Measurements from ENCODE around the gene PCA3. TPM values are rescaled to one million over a fixed set of nuclear protein-coding genes. Genes with fewer than 3 reads are reported as not detected.

PCA3 gene
- total RNA-seq, 1 experiment from 2014 or later: not detected

DNA sequence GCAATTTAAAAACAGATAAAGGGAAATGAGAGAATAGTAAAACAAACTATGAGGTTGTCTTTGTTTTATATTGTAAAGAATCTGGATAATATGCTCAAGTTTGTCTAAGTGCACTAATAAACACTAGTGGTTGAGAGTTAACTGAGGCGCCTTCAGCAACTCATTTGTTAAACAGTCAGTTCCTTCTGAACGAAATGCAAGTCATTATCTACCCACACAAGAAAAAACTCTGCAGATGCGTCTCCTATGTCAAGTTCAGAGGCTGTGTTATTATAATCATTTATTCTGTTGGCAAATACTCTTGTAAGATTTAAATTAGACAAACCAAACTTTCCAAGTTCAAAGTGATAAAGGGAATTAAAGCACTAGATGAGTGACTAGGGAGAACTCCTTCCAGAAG is 20.3 kb upstream of the PCA3 start (continued):
- TF ChIP-seq, protein P1, sequence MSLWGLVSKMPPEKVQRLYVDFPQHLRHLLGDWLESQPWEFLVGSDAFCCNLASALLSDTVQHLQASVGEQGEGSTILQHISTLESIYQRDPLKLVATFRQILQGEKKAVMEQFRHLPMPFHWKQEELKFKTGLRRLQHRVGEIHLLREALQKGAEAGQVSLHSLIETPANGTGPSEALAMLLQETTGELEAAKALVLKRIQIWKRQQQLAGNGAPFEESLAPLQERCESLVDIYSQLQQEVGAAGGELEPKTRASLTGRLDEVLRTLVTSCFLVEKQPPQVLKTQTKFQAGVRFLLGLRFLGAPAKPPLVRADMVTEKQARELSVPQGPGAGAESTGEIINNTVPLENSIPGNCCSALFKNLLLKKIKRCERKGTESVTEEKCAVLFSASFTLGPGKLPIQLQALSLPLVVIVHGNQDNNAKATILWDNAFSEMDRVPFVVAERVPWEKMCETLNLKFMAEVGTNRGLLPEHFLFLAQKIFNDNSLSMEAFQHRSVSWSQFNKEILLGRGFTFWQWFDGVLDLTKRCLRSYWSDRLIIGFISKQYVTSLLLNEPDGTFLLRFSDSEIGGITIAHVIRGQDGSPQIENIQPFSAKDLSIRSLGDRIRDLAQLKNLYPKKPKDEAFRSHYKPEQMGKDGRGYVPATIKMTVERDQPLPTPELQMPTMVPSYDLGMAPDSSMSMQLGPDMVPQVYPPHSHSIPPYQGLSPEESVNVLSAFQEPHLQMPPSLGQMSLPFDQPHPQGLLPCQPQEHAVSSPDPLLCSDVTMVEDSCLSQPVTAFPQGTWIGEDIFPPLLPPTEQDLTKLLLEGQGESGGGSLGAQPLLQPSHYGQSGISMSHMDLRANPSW (CRISPR knock-in tag; conservative IDR thresholded peaks at IDR 0.05; ENCODE audit: low read depth): no peak
- TF ChIP-seq ZNF671 (CRISPR knock-in tag; IDR thresholded peaks at IDR 0.05): no peak
- TF ChIP-seq, protein P2, sequence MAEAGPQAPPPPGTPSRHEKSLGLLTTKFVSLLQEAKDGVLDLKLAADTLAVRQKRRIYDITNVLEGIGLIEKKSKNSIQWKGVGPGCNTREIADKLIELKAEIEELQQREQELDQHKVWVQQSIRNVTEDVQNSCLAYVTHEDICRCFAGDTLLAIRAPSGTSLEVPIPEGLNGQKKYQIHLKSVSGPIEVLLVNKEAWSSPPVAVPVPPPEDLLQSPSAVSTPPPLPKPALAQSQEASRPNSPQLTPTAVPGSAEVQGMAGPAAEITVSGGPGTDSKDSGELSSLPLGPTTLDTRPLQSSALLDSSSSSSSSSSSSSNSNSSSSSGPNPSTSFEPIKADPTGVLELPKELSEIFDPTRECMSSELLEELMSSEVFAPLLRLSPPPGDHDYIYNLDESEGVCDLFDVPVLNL (CRISPR knock-in tag; IDR thresholded peaks at IDR 0.05; ENCODE audit: borderline replicate concordance, low read depth): no peak
- TF ChIP-seq ZNF416 (CRISPR knock-in tag; IDR thresholded peaks at IDR 0.05): no peak
- TF ChIP-seq, protein P3, sequence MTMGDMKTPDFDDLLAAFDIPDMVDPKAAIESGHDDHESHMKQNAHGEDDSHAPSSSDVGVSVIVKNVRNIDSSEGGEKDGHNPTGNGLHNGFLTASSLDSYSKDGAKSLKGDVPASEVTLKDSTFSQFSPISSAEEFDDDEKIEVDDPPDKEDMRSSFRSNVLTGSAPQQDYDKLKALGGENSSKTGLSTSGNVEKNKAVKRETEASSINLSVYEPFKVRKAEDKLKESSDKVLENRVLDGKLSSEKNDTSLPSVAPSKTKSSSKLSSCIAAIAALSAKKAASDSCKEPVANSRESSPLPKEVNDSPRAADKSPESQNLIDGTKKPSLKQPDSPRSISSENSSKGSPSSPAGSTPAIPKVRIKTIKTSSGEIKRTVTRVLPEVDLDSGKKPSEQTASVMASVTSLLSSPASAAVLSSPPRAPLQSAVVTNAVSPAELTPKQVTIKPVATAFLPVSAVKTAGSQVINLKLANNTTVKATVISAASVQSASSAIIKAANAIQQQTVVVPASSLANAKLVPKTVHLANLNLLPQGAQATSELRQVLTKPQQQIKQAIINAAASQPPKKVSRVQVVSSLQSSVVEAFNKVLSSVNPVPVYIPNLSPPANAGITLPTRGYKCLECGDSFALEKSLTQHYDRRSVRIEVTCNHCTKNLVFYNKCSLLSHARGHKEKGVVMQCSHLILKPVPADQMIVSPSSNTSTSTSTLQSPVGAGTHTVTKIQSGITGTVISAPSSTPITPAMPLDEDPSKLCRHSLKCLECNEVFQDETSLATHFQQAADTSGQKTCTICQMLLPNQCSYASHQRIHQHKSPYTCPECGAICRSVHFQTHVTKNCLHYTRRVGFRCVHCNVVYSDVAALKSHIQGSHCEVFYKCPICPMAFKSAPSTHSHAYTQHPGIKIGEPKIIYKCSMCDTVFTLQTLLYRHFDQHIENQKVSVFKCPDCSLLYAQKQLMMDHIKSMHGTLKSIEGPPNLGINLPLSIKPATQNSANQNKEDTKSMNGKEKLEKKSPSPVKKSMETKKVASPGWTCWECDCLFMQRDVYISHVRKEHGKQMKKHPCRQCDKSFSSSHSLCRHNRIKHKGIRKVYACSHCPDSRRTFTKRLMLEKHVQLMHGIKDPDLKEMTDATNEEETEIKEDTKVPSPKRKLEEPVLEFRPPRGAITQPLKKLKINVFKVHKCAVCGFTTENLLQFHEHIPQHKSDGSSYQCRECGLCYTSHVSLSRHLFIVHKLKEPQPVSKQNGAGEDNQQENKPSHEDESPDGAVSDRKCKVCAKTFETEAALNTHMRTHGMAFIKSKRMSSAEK (CRISPR knock-in tag; IDR thresholded peaks at IDR 0.05; ENCODE audit: borderline replicate concordance): no peak
- TF ChIP-seq, protein P4, sequence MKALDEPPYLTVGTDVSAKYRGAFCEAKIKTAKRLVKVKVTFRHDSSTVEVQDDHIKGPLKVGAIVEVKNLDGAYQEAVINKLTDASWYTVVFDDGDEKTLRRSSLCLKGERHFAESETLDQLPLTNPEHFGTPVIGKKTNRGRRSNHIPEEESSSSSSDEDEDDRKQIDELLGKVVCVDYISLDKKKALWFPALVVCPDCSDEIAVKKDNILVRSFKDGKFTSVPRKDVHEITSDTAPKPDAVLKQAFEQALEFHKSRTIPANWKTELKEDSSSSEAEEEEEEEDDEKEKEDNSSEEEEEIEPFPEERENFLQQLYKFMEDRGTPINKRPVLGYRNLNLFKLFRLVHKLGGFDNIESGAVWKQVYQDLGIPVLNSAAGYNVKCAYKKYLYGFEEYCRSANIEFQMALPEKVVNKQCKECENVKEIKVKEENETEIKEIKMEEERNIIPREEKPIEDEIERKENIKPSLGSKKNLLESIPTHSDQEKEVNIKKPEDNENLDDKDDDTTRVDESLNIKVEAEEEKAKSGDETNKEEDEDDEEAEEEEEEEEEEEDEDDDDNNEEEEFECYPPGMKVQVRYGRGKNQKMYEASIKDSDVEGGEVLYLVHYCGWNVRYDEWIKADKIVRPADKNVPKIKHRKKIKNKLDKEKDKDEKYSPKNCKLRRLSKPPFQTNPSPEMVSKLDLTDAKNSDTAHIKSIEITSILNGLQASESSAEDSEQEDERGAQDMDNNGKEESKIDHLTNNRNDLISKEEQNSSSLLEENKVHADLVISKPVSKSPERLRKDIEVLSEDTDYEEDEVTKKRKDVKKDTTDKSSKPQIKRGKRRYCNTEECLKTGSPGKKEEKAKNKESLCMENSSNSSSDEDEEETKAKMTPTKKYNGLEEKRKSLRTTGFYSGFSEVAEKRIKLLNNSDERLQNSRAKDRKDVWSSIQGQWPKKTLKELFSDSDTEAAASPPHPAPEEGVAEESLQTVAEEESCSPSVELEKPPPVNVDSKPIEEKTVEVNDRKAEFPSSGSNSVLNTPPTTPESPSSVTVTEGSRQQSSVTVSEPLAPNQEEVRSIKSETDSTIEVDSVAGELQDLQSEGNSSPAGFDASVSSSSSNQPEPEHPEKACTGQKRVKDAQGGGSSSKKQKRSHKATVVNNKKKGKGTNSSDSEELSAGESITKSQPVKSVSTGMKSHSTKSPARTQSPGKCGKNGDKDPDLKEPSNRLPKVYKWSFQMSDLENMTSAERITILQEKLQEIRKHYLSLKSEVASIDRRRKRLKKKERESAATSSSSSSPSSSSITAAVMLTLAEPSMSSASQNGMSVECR (CRISPR knock-in tag; IDR thresholded peaks at IDR 0.05; ENCODE audit: borderline replicate concordance): no peak
- TF ChIP-seq, protein P5, sequence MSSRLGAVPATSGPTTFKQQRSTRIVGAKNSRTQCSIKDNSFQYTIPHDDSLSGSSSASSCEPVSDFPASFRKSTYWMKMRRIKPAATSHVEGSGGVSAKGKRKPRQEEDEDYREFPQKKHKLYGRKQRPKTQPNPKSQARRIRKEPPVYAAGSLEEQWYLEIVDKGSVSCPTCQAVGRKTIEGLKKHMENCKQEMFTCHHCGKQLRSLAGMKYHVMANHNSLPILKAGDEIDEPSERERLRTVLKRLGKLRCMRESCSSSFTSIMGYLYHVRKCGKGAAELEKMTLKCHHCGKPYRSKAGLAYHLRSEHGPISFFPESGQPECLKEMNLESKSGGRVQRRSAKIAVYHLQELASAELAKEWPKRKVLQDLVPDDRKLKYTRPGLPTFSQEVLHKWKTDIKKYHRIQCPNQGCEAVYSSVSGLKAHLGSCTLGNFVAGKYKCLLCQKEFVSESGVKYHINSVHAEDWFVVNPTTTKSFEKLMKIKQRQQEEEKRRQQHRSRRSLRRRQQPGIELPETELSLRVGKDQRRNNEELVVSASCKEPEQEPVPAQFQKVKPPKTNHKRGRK (CRISPR knock-in tag; IDR thresholded peaks at IDR 0.05; ENCODE audit: borderline replicate concordance): no peak
- no peak for TF ChIP-seq RELA (CRISPR knock-in tag; IDR thresholded peaks at IDR 0.05; ENCODE audit: borderline replicate concordance)

DNA sequence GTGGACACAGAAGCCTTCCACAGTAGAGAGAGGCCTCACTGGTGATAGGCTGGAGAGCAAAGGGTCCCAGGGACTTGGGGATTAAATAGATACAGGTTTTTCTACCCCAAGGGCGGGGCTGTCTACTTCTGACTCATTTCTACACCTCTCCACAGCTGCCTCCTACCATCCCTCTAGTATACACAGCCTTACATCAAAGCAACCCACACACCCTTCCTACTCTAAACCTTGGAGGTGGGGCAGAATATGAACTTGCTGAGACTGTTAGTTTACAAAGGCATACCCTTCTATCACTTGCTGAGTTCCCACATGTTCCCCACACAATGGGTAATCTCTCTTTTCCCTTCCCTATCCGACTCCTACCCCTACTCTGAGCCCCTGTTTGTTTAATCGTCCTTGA is 19.9 kb upstream of the PCA3 start:
- peaks cover 3% of the 10 kb centered on the region; the same call in 1 of the 2 replicates for H3K36me3 Mint-ChIP-seq
- peaks cover 14% of the 10 kb centered on the region for H3K9me3 Mint-ChIP-seq
- no peak overlapping the region for H3K27ac Mint-ChIP-seq
- H3K27me3 Mint-ChIP-seq (ENCODE audit: low read depth): no peaks in the 10 kb centered on the region
- ATAC-seq (no peak), DNase-seq (ENCODE audit: low spot score) (no peak)
- H3K4me1 Mint-ChIP-seq: no peaks in the 10 kb centered on the region
- TF ChIP-seq, protein P6, sequence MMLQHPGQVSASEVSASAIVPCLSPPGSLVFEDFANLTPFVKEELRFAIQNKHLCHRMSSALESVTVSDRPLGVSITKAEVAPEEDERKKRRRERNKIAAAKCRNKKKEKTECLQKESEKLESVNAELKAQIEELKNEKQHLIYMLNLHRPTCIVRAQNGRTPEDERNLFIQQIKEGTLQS (CRISPR knock-in tag; conservative IDR thresholded peaks at IDR 0.05): no peak
- TF ChIP-seq ZNF121 (CRISPR knock-in tag; IDR thresholded peaks at IDR 0.05): no peak
- TF ChIP-seq, protein P7, sequence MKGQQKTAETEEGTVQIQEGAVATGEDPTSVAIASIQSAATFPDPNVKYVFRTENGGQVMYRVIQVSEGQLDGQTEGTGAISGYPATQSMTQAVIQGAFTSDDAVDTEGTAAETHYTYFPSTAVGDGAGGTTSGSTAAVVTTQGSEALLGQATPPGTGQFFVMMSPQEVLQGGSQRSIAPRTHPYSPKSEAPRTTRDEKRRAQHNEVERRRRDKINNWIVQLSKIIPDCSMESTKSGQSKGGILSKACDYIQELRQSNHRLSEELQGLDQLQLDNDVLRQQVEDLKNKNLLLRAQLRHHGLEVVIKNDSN (CRISPR knock-in tag; IDR thresholded peaks at IDR 0.05): no peak
- TF ChIP-seq, protein P8, sequence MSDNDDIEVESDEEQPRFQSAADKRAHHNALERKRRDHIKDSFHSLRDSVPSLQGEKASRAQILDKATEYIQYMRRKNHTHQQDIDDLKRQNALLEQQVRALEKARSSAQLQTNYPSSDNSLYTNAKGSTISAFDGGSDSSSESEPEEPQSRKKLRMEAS (CRISPR knock-in tag; IDR thresholded peaks at IDR 0.05): no peak
- TF ChIP-seq ETV6 (CRISPR knock-in tag; IDR thresholded peaks at IDR 0.05): no peak
- TF ChIP-seq, protein P9, sequence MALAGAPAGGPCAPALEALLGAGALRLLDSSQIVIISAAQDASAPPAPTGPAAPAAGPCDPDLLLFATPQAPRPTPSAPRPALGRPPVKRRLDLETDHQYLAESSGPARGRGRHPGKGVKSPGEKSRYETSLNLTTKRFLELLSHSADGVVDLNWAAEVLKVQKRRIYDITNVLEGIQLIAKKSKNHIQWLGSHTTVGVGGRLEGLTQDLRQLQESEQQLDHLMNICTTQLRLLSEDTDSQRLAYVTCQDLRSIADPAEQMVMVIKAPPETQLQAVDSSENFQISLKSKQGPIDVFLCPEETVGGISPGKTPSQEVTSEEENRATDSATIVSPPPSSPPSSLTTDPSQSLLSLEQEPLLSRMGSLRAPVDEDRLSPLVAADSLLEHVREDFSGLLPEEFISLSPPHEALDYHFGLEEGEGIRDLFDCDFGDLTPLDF (CRISPR knock-in tag; IDR thresholded peaks at IDR 0.05): no peak
- ChIA-PET CTCF (no interaction called here), POLR2A (no interaction called here)
- H3K4me3 Mint-ChIP-seq: no peak overlapping the region

Data from WTC11 (cell line).